ENCODE measurements around the gene EFHB. TPM values are rescaled to one million over a fixed set of nuclear protein-coding genes. Genes with fewer than 3 reads are reported as not detected.

The EFHB gene
- total RNA-seq, 1 experiment from 2014 or later, result not detected

- peak; percentile 39 for ATAC-seq
- ChIA-PET CTCF (no interaction called here), POLR2A (ENCODE audit: unreplicated experiment) (no interaction called here)
- peaks cover 55% of the 10 kb centered on the region for H3K79me2 ChIP-seq (ENCODE audit: low read length)
- peak overlapping the region; percentile 87 for H3K4me3 ChIP-seq (ENCODE audit: low read length)
- no peaks in the 10 kb centered on the region for H3K9me3 ChIP-seq (ENCODE audit: low read length)
- H3K4me1 ChIP-seq (ENCODE audit: insufficient read depth, low read length), result peaks cover 38% of the 10 kb centered on the region
- H4K20me1 ChIP-seq (ENCODE audit: low read length), result peaks cover 35% of the 10 kb centered on the region
- intact Hi-C loops (cut with micrococcal nuclease), result loop anchor here (1.0 kb wide), 3 partner anchors 58 to 239 kb away; partner anchors contain the start of gene SGO1
- peak overlapping the region; percentile 87 for H3K27ac ChIP-seq (ENCODE audit: low read length)
- H3K4me2 ChIP-seq (ENCODE audit: low read length), result peak overlapping the region; percentile 92
- peak overlapping the region; percentile 90 for H3K9ac ChIP-seq (ENCODE audit: low read length)
- no peak for TF ChIP-seq CTCF (conservative IDR thresholded peaks at IDR 0.05; ENCODE audit: low read depth, low read length)
- TF ChIP-seq EZH2phosphoT487 (IDR thresholded peaks at IDR 0.05; ENCODE audit: borderline replicate concordance, low read length), result no peak
- TF ChIP-seq EZH2 (IDR thresholded peaks at IDR 0.05; ENCODE audit: low read length, unreplicated experiment), result no peak
- TSS peak; percentile 49 for BruUV-seq (replicated peaks)
- H3K9me2 ChIP-seq (replicated peaks; ENCODE audit: low read length), result no peaks in the 10 kb centered on the region
- peak overlapping the region; percentile 70 for H2AFZ ChIP-seq (ENCODE audit: low read length)
- no peaks in the 10 kb centered on the region for H3F3A ChIP-seq (ENCODE audit: low read length, unreplicated experiment)
- H3K36me3 ChIP-seq (ENCODE audit: low read depth, low read length), result peaks cover 7% of the 10 kb centered on the region
- H3K27me3 ChIP-seq (ENCODE audit: low read length), result no peaks in the 10 kb centered on the region
- DNase-seq, result peak; percentile 53
These were observed 13.7 kb upstream of the EFHB start for GRCh38 chr3:19947549-19948225.

- Histone ChIP-seq H3K9ac (ENCODE audit: low read length) (peak within 1 kb of the TSS; percentile 90), H3K4me2 (ENCODE audit: low read length) (peak within 1 kb of the TSS; percentile 92), H3K36me3 (ENCODE audit: low read depth, low read length) (peaks cover 4% of the 10 kb centered on the region), H3K79me2 (ENCODE audit: low read length) (peaks cover 48% of the 10 kb centered on the region), H4K20me1 (ENCODE audit: low read length) (peaks cover 35% of the 10 kb centered on the region), H2AFZ (ENCODE audit: low read length) (peak within 1 kb of the TSS; percentile 98), H3K9me3 (ENCODE audit: low read length) (no peaks in the 10 kb centered on the region), H3F3A (ENCODE audit: low read length, unreplicated experiment) (no peaks in the 10 kb centered on the region), H3K9me2 (replicated peaks; ENCODE audit: low read length) (no peaks in the 10 kb centered on the region), H3K27ac (ENCODE audit: low read length) (peak within 1 kb of the TSS; percentile 87), H3K4me1 (ENCODE audit: insufficient read depth, low read length) (peaks cover 38% of the 10 kb centered on the region), H3K27me3 (ENCODE audit: low read length) (no peaks in the 10 kb centered on the region), H3K4me3 (ENCODE audit: low read length) (peak within 1 kb of the TSS; percentile 87)
- DNase-seq (peak; percentile 99), ATAC-seq (peak; percentile 88)
- POLR2A ChIA-PET (ENCODE audit: unreplicated experiment), result no interaction called here
- no peak for TF ChIP-seq EZH2phosphoT487 (IDR thresholded peaks at IDR 0.05; ENCODE audit: borderline replicate concordance, low read length)
- TF ChIP-seq CTCF (conservative IDR thresholded peaks at IDR 0.05; ENCODE audit: low read depth, low read length), result no peak
- TF ChIP-seq EZH2 (IDR thresholded peaks at IDR 0.05; ENCODE audit: low read length, unreplicated experiment), result no peak
- intact Hi-C loops (cut with micrococcal nuclease), result loop anchor here (1.0 kb wide), 3 partner anchors 58 to 239 kb away; partner anchors contain the start of gene SGO1
- CTCF ChIA-PET, result no interaction called here
- BruUV-seq (replicated peaks), result no TSS peak
These were observed 13.0 kb upstream of the EFHB start, which contains the start of gene RAB5A for GRCh38 chr3:19946832-19947548. Gene RAB5A (plus strand): TSS chr3:19947097. CDS start chr3:19950899, 3,802 bp downstream.

Measured in PC-3 (cell line).